Neural cell (in vitro differentiated cells): ENCODE data around the gene BRSK2. TPM values are rescaled to one million over a fixed set of nuclear protein-coding genes. Genes with fewer than 3 reads are reported as not detected.

Source experiments
- H2AFZ ChIP-seq: fragments of 200-600, 300-800 bp; sonication (generic), shearing (Covaris generic); 2 replicates; pipeline ENCODE4 v1.6.0; 2014; ENCODE audit warnings: low read depth, mild to moderate bottlenecking, antibody characterized with exemption, low read length, moderate library complexity
- H3F3A ChIP-seq: fragments of 200-600 bp; shearing (Covaris generic); 2 replicates; pipeline ENCODE4 v1.6.1; 2016; ENCODE audit warnings: mild to moderate bottlenecking, moderate library complexity, mixed read lengths, antibody characterized with exemption, low read length; ENCODE audit not compliant: insufficient read depth, poor library complexity, severe bottlenecking
- H3K27ac ChIP-seq: fragments of 200-600, 300-800 bp; sonication (generic), shearing (Covaris generic); 2 replicates; pipeline ENCODE4 v1.5.1; 2014; ENCODE audit warnings: mild to moderate bottlenecking, low read length, moderate library complexity
- H3K27me3 ChIP-seq: fragments of 300-800, 200-600 bp; sonication (generic), shearing (Covaris generic); 2 replicates; pipeline ENCODE4 v1.6.0; 2014; ENCODE audit warnings: mild to moderate bottlenecking, low read depth, low read length, moderate library complexity; ENCODE audit not compliant: insufficient read depth
- H3K36me3 ChIP-seq: fragments of 300-800, 200-600 bp; sonication (generic), shearing (Covaris generic); 2 replicates; pipeline ENCODE4 v1.5.1; 2014; ENCODE audit warnings: mild to moderate bottlenecking, antibody characterized with exemption, low read length, moderate library complexity; ENCODE audit not compliant: insufficient read depth
- H3K4me2 ChIP-seq: fragments of 300-800, 200-600 bp; sonication (generic), shearing (Covaris generic); 2 replicates; pipeline ENCODE4 v1.6.0; 2014; ENCODE audit warnings: mild to moderate bottlenecking, low read length
- H3K4me3 ChIP-seq: fragments of 300-800, 200-600 bp; sonication (generic), shearing (Covaris generic); 2 replicates; pipeline ENCODE4 v1.5.1; 2014; ENCODE audit warnings: mild to moderate bottlenecking, low read length, moderate library complexity
- H3K79me2 ChIP-seq: fragments of 200-600 bp; shearing (Covaris generic); replicated peaks from 2 replicates; pipeline ENCODE4 v1.6.0; 2014; ENCODE audit warnings: mild to moderate bottlenecking, low read length, moderate library complexity; ENCODE audit not compliant: insufficient read depth
- H3K9ac ChIP-seq: fragments of 300-800, 200-600 bp; sonication (generic), shearing (Covaris generic); 2 replicates; pipeline ENCODE4 v1.6.1; 2016; ENCODE audit warnings: mild to moderate bottlenecking, low read length, mixed read lengths
- H3K9me2 ChIP-seq: fragments of 200-600 bp; shearing (Covaris generic); 2 replicates; pipeline ENCODE4 v1.6.1; 2016; ENCODE audit warnings: mild to moderate bottlenecking, low read length, mixed read lengths; ENCODE audit not compliant: insufficient read depth
- H3K9me3 ChIP-seq: fragments of 200-600, 300-800 bp; sonication (generic), shearing (Covaris generic); 2 replicates; pipeline ENCODE4 v1.6.1; 2016; ENCODE audit warnings: mild to moderate bottlenecking, mixed run types, low read length, moderate library complexity, mixed read lengths
- H4K20me1 ChIP-seq: fragments of 200-600 bp; shearing (Covaris generic); 2 replicates; pipeline ENCODE4 v1.6.1; 2016; ENCODE audit warnings: mild to moderate bottlenecking, mixed run types; ENCODE audit not compliant: insufficient read depth
- EP300 ChIP-seq: fragments of 450-650 bp; conservative IDR thresholded peaks from 2 replicates; pipeline ENCODE4 v1.6.1; 2014; ENCODE audit warnings: antibody characterized with exemption, mild to moderate bottlenecking, moderate library complexity; ENCODE audit not compliant: poor library complexity, severe bottlenecking
- EZH2 ChIP-seq: fragments of 200-600, 300-800 bp; shearing (Covaris generic), sonication (generic); IDR thresholded peaks from 2 replicates; pipeline ENCODE4 v1.6.1; 2014; ENCODE audit warnings: antibody characterized with exemption, low read length, borderline replicate concordance, mild to moderate bottlenecking; ENCODE audit not compliant: insufficient read depth, poor library complexity, severe bottlenecking
- MXI1 ChIP-seq: fragments of 450-650 bp; conservative IDR thresholded peaks from 2 replicates; pipeline ENCODE4 v1.6.1; 2014; ENCODE audit warnings: antibody characterized with exemption, mild to moderate bottlenecking; ENCODE audit not compliant: poor library complexity, severe bottlenecking
- POLR2AphosphoS5 ChIP-seq: IDR thresholded peaks from 2 replicates; pipeline ENCODE4 v1.6.1; 2012
- RAD21 ChIP-seq: fragments of 450-650 bp; conservative IDR thresholded peaks from 2 replicates; pipeline ENCODE4 v1.6.1; 2014; ENCODE audit warnings: antibody characterized with exemption, mild to moderate bottlenecking, moderate library complexity
- REST ChIP-seq: IDR thresholded peaks from 2 replicates; pipeline ENCODE4 v1.6.1; 2012; ENCODE audit warnings: borderline replicate concordance
- SMC3 ChIP-seq: fragments of 450-650 bp; conservative IDR thresholded peaks from 2 replicates; pipeline ENCODE4 v1.6.1; 2014; ENCODE audit warnings: antibody characterized with exemption, mild to moderate bottlenecking, moderate library complexity; ENCODE audit not compliant: poor library complexity
- TAF1 ChIP-seq: IDR thresholded peaks from 2 replicates; pipeline ENCODE4 v1.6.1; 2012; ENCODE audit warnings: low read depth
- polyA plus RNA-seq: library from polyadenylated mRNA; depleted of rRNA; stranded (reverse); fragments of >200 nt; gene quantifications from 2 replicates; pipeline ENCODE4 v1.2.3, GENCODE V29; 2014
- TF ChIP-seq, protein P1 (sequence below): fragments of 450-650 bp; IDR thresholded peaks from 2 replicates; pipeline ENCODE4 v1.5.1; 2014; ENCODE audit warnings: antibody characterized with exemption, mild to moderate bottlenecking, moderate library complexity; ENCODE audit not compliant: poor library complexity, severe bottlenecking

BRSK2 gene
- polyA plus RNA-seq, 1 donor from 2014 or later, result 47.5 TPM

DNA sequence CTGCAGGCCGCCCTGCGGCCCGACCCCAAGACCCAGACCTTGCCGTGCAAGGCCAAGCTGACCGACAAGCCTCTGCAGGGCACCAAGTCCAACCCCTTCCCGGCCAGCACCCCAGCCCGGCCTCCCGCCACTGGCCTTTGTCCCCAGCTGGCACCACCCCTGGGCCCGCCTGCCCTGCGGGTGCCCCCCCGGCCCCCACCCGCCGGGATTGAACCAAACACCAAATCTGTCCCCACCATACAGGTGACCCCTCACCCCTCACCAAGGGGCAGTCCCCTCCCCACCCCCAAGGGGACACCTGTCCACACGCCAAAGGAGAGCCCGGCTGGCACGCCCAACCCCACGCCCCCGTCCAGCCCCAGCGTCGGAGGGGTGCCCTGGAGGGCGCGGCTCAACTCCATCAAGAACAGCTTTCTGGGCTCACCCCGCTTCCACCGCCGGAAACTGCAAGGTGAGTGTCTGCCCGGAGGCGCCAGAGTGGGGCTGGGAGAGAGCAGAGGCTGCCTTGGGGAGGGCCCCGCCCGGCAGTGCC lies 60.7 kb downstream of the BRSK2 start:
- Histone ChIP-seq H3K27me3 (no peaks in the 10 kb centered on the region), H3K27ac (no peak overlapping the region), H3K79me2 (no peaks in the 10 kb centered on the region), H4K20me1 (no peaks in the 10 kb centered on the region), H3K9ac (no peak overlapping the region), H3K4me3 (no peak overlapping the region), H3K36me3 (no peaks in the 10 kb centered on the region), H3F3A (no peaks in the 10 kb centered on the region), H2AFZ (no peak overlapping the region), H3K9me3 (no peaks in the 10 kb centered on the region), H3K4me2 (no peak overlapping the region), H3K9me2 (no peaks in the 10 kb centered on the region)
- TF ChIP-seq SMC3 (no peak), EZH2 (no peak), TAF1 (no peak), EP300 (no peak)
- TF ChIP-seq, protein P1, sequence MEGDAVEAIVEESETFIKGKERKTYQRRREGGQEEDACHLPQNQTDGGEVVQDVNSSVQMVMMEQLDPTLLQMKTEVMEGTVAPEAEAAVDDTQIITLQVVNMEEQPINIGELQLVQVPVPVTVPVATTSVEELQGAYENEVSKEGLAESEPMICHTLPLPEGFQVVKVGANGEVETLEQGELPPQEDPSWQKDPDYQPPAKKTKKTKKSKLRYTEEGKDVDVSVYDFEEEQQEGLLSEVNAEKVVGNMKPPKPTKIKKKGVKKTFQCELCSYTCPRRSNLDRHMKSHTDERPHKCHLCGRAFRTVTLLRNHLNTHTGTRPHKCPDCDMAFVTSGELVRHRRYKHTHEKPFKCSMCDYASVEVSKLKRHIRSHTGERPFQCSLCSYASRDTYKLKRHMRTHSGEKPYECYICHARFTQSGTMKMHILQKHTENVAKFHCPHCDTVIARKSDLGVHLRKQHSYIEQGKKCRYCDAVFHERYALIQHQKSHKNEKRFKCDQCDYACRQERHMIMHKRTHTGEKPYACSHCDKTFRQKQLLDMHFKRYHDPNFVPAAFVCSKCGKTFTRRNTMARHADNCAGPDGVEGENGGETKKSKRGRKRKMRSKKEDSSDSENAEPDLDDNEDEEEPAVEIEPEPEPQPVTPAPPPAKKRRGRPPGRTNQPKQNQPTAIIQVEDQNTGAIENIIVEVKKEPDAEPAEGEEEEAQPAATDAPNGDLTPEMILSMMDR, result no peak

DNA sequence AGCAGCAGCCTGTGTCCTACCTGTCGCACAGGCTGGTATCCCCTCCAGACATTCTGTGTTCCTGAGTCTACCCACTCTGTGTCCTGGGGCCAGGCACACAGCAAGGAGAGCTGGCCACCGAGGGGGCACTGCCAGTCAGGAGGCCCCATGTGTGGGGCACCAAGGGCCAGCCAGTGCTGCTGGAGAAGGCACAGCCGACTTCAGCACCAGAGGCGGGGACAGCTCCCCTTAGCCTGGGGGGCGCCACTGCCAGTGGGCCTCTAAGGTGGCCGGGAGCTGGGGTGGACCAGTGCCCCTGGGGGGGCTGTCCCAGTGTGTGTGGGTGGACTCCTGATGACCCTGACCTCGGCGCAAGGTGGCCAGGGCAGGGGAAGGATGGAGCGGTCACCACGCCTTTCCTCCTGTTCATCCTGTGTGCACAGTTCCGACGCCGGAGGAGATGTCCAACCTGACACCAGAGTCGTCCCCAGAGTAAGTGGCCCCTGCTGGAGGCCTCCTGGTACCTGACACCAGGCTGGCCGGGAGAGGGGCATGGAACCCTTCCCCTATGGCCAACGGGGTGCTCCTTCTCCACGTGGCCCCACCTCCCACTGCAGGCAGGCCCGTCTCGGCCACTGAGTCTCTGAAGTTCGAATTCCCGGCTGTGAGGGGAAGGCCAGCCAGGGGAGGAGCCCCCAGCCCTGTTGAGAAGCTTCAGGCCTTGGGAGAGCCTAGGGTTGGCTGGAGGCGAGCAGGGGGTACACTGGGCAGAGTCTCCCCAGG lies 61.4 kb downstream of the BRSK2 start:
- H3K79me2 ChIP-seq, result no peaks in the 10 kb centered on the region
- TF ChIP-seq POLR2AphosphoS5 (no peak), EP300 (no peak), RAD21 (no peak), REST (no peak), SMC3 (no peak), TAF1 (no peak), EZH2 (no peak), MXI1 (no peak)
- TF ChIP-seq, protein P1, result no peak
- no peaks in the 10 kb centered on the region for H3K36me3 ChIP-seq
- no peak overlapping the region for H3K9ac ChIP-seq
- H2AFZ ChIP-seq, result no peak overlapping the region
- H3K9me2 ChIP-seq, result no peaks in the 10 kb centered on the region
- H3K4me2 ChIP-seq, result no peak overlapping the region
- no peak overlapping the region for H3K27ac ChIP-seq
- H3K4me3 ChIP-seq, result no peak overlapping the region
- H3K27me3 ChIP-seq, result no peaks in the 10 kb centered on the region
- no peaks in the 10 kb centered on the region for H3F3A ChIP-seq
- no peaks in the 10 kb centered on the region for H3K9me3 ChIP-seq
- H4K20me1 ChIP-seq, result no peaks in the 10 kb centered on the region
